ENCODE results near the gene FCER1G.
A peak's percentile ranks its signal among the peaks of the same experiment; 100 is the strongest.

FCER1G gene

DNA sequence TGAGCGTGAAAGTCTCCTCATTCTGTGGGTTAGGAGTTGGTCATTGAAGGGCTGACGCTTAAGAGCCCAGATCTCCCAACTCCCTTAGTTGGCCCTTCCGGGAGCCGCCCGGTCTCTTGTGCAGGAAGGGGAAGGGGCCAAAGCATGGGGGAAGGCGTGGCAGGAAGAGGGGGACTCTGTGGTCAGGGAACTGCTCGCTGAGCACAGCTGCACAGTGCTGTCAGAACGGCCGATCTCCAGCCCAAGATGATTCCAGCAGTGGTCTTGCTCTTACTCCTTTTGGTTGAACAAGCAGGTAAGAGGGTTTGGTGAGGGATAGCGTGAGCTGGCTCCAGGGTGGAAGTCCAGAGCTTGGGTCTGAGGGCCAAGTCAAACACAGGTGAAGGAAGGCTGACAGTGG is at the start of gene FCER1G:
Gene FCER1G, plus strand, starts transcription at position 220 of the 400 bp plus-strand sequence. Its CDS starts 27 bp downstream, at position 247.
- DNase-seq (ENCODE audit: low read depth in 3 of 3): no peak

DNA sequence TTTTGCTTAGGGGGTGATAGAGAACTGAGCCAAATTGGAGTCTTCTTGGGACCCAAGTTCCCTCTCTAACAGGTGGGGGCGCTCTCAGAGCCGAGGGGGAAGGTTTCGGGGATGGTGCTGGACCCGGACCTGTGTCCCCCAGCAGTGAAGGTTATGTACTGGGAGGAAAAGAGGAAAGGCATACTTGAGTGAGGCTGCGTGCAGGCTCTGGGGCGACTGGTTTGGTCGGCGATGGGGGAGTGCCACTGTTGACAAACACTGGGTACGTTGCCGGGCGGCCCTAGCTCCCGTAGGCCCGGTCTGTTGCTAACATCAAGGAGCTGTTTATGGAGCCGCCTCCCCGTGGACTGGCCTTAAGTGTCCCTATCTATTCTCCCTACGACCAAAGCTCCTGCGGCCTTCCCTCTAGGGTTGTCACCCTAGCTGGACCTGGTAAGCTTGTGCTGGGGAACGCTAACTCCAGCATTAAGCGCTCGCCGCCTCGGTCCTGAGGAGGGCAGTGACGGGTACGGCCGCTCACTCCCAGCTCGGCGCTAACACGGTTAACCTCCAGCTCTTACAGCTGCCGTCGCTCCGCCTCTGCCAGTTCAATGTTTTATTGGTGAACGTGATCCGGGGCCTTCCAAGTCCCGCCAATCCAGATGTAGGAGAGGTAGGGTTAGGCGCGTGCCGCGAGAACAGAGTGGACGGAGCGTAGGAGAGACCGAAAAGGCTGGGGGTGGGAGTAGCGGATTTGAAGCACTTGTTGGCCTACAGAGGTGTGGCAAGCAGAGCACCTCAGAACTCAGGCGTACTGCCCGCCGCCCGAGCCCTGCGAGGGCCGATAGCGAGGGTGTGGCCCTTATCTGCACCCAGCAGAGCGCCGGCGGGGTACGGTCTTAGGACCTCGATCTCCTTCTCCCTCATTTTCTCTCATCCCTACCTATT is 49.1 kb upstream of the FCER1G start, which contains the start of gene PPOX:
Gene PPOX, plus strand, starts transcription at position 685 of the 927 bp plus-strand sequence. CDS start 422 bp downstream, outside the sequence.
- DNase-seq (ENCODE audit: low read depth in 3 of 3): peak; percentile 86 to 91 (median 89)

DNA sequence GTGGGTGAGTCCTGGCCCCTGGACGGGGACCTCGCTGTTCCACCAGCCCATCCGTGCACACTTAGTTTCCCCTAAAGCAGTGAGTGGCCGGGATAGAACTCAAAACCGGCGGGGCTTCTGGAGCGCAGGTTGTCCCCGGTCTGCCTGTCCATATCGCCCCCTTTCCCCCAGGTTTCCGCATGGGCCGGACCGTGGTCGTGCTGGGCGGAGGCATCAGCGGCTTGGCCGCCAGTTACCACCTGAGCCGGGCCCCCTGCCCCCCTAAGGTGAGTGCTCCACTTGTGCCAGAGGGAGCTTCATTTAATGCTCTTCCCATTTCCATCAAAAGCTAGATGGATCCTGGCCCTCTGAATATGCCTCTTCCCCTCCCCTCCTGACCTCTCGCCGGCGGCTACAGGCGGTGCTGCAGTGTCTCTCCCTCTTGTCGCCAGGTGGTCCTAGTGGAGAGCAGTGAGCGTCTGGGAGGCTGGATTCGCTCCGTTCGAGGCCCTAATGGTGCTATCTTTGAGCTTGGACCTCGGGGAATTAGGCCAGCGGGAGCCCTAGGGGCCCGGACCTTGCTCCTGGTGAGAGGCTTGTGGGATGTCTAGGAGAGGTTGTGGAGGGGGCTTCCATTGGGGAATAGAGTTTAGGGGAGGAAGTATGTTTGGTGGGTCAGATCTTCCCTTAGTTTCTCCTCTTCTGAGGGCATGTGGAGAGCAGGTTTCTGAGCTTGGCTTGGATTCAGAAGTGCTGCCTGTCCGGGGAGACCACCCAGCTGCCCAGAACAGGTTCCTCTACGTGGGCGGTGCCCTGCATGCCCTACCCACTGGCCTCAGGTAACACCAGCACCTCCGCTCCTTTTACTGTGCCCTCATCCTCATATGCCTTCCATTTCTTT is 48.2 kb upstream of the FCER1G start:
- no peak for DNase-seq (ENCODE audit: low read depth in 3 of 3)

DNA sequence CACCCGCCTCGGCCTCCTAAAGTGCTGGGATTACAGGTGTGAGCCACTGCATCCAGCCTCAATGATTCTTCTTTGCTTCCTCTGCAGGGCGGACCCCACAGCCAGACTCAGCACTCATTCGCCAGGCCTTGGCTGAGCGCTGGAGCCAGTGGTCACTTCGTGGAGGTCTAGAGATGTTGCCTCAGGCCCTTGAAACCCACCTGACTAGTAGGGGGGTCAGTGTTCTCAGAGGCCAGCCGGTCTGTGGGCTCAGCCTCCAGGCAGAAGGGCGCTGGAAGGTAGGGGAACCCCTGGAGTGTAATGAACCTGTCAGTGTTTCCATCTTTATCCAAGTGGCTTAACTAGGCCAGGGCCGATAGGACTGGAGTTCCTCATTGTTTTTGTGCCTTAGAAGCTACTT is 46.2 kb upstream of the FCER1G start:
- DNase-seq (ENCODE audit: low read depth in 3 of 3): no peak

DNA sequence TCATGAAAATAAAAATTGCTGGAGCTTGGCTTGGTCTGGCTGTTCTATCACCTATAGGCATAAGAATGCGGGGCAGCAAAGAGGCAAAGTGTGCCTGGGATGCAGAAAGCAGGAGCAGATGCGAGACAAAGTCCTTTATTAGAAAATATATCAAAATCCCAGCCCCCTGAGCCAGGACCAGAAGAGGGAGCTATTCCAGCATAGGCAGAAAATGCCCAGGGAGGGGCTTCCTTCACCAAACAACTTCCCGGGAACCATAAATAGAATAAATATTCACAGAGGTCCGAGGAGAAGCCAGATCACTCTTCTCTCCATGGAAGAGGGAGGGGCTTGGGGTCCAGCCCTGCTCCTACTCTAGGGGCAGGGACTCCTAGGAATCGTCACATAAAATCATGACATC is 43.9 kb upstream of the FCER1G start:
- no peak for DNase-seq (ENCODE audit: low read depth in 3 of 3)

DNA sequence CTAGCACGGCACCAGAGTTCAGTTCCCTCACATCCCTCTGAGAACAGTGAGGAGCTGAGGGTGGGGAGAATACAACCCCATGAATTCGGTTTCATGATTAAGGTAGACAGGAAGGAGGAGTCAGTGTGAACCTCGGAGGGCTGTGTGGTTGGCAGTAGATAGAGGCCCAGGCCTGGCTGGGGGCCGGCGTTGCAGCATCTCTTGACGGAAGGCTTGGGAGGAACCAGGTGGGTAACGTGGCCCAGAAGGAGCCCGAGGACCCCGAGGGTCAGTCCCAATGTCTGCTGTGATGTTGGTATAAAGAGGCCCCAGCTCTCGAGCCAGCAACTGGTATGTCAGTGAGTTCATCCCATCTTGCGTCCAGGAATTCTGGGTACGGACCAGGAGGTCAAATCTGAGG is 43.4 kb upstream of the FCER1G start:
- no peak for DNase-seq (ENCODE audit: low read depth in 3 of 3)

DNA sequence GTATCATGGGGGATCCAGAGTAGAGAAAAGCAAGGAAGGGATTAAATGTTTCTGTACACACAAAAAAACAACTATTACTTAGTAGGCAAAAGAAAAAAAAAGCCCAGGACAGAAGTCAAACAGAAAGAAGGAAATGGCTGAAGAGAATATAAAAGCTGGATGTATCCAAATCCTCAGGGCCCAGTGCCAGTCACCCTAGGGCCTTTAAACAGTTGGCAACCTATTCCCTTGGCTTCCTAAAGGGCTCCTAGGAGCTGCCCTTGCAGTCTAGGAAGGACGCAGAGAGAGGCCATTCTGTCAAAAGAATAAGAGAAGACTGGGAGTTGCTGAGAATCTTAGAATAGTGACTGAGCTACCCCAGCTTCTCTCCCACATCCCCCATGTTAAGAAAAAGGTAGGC is 42.7 kb upstream of the FCER1G start:
- DNase-seq (ENCODE audit: low read depth in 3 of 3): no peak

DNA sequence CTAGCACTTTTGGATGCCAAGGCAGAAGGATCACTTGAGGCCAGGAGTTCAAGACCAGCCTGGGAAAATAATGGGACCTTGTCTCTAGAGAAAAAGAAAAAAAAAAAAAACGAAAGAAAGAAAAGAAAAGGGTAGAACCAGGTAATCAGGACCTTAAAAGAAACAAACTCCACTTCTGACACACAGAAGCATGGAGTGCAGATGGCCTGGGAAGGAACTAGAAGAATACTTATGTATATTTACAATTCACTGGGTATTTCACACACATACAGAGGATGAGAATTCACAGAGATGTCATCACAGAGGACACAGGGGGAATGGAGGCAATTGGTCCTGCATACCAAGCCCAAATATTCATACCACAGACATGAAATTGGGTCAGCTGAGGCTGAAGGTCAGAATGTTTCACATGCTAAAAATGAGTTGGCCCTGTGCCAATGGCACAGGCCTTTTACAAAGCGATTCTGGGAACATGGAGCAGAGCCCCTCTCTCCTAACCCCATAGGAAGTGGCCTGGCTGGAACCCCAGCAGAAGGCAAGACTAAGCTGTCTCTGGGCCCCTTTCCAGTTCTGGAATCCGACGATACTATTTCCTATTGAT is 42.2 kb upstream of the FCER1G start:
- no peak for DNase-seq (ENCODE audit: low read depth in 3 of 3)

DNA sequence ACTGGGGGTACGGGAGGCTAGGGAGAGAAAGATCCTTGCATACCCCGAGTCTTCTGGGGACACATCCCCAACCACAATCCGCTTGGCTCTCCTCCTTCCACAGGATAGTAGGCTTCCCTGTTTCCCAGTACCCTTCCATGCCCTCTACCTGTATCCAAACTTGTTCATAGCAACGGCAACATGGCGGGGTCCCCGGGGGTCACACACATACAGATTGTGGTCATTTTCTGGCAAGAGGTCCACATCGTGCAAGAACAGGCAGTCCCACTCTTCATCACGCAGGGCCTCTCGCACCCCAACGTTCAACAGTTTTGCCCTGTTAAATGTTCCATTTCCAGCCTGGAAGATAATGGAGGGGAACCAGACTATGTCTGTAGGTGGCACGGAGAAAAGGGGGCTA is 41.4 kb upstream of the FCER1G start:
- no peak for DNase-seq (ENCODE audit: low read depth in 3 of 3)

DNA sequence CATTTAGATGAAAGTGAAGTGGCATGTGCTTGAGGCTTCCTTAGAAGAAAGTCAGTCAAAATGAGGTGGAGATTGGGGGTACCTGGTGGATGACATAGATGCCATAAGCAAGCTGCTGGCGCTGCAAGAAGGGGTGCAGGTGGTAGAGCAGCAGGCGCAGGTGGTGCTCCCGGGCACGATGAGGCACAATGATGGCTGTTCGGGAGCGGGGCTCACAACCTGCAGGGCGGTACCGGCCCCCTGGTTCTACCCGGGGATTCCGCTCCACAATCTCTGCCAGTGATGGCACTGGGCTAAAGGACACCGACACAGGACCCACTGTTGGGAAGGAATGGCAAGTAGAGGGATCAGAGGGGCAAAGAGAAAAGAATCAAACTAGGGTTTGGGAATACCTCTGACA is 40.2 kb upstream of the FCER1G start:
- no peak for DNase-seq (ENCODE audit: low read depth in 3 of 3)

DNA sequence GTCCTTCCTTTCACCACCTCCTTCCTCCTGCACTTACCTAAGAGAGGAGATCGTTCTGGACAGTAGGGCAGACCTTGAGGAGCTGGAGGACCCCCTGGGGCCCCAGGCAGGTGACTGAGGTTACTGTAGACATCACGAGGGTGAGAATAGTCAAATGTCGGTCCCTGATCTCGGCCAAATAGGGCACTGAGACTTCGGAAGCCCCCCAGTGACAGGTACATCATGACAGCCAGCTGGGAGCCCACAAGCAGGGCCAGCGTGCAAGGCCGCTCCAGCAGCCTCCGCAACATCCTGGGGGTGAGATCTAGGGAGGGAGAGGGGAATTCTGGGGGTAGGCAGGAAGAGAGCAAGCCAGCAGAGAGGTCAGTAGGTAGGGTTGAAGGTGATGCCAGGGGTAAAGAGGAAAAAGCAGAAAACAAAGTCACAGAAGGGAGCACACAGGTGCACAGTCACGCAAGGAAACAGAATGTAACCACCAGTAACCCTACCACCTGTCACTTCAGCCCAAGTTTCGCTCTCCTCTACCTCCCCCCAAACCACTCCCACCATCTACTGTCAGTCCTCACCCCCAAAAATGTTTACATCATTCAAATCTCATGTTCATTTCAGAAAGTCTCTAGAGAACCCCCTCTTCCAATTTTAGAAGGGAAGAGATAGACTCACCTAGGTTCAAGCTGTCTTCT is 39.2 kb upstream of the FCER1G start:
- no peak for DNase-seq (ENCODE audit: low read depth in 3 of 3)

DNA sequence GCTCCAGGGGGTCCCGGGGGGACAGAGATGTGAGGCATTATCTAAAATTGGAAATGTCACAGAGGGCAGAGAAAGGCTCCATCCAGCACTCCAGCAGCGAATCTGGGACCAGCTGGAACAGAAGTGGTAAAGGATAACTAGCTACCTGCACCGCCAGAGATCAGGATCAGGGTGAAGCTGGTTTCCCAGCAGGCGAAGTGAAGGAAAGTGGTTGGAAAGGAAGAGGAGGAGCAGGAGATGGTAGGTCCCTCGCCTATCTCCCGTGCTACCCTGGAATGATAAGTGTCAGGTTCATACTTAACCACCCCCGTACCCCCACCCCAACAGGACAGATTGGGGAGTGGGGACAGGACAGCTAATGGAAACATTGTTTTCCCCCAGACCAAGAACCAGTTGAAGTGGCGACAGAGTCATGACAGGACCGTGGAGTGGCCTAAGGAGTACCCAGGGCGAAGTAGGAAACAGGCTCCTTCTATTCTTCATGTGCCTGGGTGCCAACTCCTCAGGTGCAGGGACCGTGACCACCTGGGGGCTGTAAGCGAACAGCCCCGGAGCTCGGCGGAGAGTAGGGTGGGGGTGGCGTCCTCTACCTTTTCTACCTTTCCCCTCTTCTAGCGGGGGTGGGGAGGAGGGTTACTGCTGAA is 38.5 kb upstream of the FCER1G start:
- DNase-seq (ENCODE audit: low read depth in 3 of 3): no peak

DNA sequence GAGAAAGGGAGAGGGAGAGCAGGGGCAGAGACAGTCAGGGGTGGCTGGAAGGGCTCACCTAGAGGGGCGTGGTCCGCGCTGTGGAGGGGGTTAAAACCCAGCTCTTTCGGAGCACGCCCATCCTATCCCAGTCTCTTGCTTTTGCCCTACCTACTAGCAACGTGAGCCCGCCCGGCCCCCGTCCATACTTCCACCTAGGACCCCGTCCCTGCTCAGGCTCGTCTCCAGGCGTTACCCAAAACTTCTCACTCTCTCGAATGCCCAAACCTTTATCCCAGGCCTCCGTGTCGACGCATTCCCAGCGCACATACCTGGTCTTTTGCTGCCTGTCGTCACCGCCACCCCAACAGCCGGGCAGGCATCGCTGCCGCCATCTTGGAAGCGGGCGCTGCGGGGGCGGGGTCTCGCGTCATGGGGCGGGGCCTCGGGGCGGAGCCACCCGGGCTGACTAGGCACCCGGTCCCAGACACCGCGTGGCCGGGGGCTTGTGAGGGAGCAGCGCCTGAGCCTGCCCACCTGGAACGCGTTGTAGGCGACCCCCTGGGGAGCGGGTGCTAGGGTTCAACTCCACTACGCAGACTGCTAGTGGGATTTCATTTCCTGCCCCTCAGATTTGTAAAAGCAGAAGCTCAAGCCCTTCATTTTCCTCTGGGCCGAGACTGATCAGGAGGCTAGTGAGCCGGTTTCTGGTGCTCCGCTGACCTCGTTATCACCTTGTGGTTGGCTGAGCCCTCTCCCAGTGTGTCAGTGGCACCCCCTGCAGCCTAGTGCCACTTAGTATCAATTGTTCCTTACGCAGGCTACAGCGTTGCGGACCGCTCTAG is 37.8 kb upstream of the FCER1G start, which contains the start of gene B4GALT3:
Gene B4GALT3, minus strand, starts transcription at position 396 of the 824 bp plus-strand sequence. CDS start 1,447 bp downstream, outside the sequence.
- peak; percentile 90 to 97 (median 95) for DNase-seq (ENCODE audit: low read depth in 3 of 3)

DNA sequence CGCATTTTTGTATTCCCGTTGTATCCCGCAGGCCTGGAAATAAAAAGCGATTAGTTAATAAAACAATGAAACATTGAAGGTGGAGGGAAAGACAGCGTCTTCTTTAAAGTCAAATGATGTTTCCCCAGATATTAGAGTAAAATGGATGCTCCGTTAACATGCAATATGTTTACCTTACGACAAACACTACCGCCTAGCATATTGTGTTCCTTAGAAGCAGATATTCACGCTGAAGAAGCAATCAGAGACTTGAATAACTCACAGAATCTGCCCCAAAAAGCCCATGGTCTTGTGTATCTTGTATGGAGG is 37.2 kb upstream of the FCER1G start:
- no peak for DNase-seq (ENCODE audit: low read depth in 3 of 3)

DNA sequence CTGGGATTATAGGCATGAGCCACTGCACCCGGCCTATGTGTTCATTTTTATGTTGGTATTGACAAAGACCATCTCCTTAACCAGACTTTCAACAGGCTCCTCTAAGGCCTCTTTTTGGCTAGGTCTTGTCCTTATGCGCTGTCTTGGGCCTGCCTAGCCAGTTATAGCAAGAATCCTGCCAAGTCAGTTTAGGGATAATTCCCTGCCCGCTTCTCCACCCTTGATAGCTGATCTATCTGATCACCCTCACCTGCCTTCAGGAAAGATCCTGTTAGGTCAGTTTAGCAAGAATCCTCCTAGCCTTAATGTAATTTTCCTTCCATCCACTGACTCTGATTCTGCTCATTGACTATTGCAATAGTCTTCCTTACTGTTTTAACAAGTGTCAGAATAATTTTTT is 35.4 kb upstream of the FCER1G start:
- DNase-seq (ENCODE audit: low read depth in 3 of 3): no peak

DNA sequence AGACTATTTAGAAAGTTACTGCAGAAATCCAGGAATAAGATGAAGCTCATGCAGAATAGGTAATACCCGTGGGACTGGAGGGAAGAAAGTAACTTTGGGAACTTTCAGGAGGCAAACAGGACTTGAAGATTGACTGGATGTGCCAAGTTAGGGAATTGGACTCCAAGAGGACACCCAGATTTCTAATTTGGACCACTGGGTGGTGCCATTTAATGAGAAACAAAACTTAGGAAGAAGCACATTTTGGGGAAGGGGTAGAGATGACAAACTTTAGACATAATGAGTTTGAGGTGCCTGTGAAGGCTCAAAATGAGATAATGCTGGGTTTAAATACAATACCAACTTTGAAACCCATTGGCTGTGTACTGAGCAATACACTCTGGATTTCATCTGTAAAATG is 34.5 kb upstream of the FCER1G start:
- no peak for DNase-seq (ENCODE audit: low read depth in 3 of 3)

DNA sequence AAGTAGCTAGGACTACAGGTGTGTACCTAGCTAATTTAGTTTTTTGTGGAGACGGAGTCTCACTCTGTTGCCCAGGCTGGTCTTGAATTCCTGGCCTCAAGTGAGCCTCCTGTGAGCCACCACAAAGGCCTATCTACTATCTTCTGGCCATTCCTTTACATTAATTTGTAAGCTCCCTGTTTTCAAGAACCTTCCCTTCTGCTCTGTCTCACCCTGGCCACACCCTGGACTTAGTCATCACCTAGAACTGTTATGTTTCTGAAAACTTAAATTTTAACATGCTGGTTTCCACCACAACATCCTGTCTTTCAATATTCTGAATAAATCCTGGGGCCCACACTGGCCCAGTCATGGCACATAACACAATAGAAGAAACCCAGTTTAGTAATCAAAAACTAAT is 32.9 kb upstream of the FCER1G start:
- peak in 2 of 3 donors; percentile 50 to 57 for DNase-seq (ENCODE audit: low read depth in 3 of 3)

DNA sequence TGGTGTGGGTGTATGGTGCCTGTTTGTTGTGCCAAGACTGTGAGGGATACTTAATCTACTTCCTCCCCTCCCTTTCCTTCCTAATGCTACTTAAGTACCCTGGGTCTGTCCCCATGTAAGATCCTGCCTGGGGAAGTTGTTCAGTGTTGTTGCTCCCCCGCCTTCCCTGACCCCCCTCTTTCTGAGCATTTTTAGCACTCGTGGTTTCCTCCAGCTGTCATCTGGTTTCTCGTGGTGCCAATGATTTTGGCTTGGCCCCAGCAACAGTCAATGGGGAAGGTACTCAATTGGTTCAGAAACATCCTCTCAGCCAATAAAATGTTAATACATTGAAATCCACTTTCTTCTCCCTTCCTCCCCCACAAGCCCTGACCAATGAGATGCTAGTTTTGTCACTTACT is 29.8 kb upstream of the FCER1G start:
- DNase-seq (ENCODE audit: low read depth in 3 of 3): peak; percentile 51 to 54 (median 53)

DNA sequence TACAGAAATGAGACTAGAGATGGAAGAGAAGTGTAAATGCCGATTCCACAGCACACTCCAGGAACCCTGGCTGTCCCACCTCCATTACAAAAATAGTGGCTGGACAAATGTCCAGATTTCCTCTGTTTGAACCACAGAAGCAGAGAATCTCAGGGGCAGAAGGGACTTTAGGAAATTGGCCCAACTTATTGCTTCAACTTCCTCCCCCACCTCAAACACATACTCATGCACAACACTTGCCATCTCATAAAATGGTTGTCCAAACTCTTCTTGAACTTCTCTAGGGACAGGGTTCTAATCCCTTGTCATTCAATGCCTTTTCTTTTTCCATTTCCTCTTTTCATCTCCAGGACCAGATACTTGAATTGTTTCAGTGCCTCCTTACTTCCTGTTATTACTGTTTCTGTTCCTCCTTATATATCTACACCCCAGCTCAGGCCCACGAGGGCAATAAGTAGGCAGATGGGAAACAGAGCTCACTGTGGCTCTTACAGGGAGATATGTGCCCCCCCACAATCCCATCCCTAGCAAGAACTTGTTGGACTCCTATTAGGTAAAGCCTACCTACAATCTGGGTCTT is 29.3 kb upstream of the FCER1G start:
- no peak for DNase-seq (ENCODE audit: low read depth in 3 of 3)

DNA sequence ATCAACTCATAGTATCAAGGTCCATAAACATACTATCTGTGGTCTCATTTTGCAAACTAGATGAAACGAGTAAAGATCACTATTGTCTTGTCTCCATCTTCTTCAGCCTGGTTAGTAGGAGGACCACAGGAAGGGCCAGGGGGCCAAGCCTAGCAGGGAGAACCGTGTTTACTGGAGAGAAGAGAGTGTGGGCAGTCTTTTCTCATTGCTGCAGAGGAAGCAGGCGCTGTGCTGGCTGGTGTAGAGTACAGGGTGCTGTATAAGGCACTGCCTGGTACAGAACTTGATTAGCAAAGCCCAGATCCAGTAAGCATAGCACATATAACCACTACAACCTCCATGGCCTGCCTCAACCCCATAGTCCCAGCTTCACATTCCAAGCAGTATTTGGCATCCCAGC is 27.8 kb upstream of the FCER1G start:
- no peak for DNase-seq (ENCODE audit: low read depth in 3 of 3)
